Inferior parietal cortex (tissue), 1 donor: Measurements from ENCODE around the gene FRK.
"Not testable (repeated sequence)": the region's sequence is repeated elsewhere in the genome, so short reads cannot be mapped to it uniquely, and the experiment has no call there.

Experiments
- DNase-seq: peaks from one replicate; pipeline ENCODE4 v3.0.0-alpha.2; 2016; ENCODE audit errors: extremely low spot score

The FRK gene

DNA sequence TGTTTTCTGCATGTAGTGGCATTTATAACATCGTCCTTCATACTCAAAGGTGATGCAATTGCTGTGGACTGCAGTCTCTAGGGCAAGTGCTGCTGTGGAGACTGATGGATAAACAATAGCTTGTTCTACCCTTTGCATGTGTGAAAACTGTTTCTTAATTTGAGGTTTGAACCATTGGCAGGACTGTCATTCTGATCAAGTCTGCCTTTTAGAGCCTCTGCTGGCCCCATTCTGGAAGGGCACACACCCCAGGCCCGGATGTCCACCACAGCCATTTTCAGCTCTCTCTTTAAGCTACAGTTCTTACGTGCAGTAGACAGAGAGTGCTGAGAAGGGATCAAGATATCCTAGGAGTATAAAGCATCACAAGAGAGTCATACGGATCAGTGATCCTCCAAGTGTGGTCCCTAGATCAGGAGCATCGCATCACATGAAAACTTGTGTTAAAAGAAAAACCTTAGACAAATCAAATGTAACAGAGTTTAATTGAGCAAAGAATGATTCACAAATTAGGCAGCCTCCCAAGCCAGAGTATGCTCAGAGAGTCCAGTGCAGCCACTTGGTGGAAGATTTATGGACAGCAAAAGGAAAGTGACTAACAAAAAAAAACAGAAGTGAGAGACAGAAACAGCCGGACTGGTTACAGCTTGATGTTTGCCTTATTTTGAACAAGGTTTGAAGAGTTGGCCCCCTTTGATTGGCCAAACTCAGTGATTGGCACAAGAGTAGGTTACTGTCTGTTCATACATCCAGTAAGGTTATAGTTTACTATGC lies 52.0 kb downstream of the FRK start:
- peak; percentile 65 for DNase-seq

DNA sequence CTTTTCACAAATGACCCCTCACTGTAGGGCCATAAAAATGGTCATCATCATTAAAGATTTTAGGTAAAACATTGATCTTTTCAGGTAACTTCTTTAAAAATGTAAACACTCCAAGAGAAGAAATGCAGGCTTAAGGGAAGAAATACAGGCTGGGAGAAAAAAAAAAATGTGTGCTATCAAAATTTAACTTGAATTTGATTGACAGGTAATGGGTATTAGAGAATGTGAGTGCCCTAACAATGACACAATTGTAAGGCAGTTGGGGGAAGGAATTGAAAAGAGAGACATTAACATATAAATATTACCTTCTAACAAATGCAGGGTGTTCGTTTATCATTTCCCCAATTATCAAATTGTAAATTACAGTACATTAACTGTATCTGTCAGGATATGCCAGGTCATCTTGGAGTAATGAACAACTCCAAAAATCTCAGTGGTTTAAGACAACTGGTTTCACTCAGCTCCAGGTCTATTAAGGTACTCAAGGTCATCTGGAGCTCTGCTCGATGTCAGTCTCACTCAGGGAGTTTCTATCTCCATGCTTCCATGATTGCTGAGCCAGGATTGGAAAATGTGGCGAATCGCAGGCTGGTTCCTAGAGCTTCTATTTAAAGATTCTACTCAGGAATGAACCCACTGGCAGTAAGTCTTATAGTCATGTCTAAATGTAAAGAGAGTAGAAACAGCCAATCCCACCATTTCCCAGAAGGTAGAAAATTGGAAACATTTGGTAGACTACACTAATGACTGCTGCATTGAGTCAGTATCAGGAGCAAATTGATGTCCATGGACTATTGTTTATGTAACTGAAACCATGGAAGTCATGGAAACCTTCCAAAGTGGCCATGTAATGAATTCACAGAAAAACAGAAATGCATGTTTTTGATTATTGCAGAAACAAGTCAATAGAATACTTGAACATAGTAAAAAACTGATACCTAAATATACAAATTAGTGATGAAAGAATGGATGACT lies 55.6 kb downstream of the FRK start:
- no peak for DNase-seq

DNA sequence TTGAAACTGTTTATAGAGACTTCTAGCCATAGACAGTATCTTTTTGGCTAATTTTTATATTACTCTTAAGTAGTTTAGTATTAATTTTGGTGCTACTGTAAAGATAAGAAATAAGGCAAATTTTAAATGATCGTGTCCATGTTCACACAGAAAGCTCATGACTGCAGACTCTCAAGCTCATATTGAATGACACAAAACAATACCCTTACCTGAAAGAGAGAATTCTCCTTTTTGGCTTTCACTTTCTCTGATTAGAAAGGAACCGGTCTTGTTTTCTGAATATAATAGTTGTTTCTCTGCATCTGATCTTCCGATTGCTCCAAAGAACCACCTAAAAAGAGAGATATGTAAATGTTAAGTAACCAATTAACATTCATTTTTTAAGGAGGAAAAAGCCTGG lies 57.0 kb downstream of the FRK start:
- DNase-seq: no peak

DNA sequence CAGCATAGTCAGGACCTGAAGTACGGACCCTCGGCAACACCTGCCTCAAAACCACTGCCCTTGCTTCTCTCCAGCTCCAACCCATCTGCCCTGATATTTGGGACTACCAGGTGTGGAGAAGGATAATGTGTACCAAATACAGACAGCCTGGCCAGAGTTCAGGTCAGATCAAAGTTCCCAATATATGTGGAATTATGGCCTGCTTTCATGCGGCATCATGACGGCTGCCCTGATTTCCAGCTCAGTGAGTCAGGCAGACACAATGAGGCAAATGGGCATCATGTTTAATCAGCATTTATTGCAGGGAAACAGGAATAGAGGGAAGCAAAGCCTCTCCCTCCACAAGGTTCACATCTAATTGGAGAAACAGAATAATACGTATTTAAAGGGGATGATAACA lies 57.9 kb downstream of the FRK start:
- DNase-seq: no peak

DNA sequence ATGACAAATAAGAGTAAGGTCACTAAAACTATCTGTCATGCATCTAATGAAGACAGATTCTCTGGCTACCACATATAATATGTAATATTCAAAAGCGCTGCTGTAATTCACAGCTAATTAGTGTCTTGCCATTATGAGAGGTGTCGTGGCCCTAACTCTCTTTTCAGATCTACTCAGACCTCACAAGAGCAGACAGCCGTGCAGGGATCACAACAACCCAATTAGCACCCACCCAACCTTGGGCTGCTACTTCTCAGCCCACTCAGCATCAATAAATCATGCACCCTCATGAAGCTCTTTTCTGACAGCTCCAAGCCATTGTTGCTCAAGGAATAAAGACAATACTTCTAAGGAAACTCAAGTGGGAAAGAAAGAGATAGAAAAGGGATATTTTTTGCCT lies 61.5 kb downstream of the FRK start:
- no peak for DNase-seq

DNA sequence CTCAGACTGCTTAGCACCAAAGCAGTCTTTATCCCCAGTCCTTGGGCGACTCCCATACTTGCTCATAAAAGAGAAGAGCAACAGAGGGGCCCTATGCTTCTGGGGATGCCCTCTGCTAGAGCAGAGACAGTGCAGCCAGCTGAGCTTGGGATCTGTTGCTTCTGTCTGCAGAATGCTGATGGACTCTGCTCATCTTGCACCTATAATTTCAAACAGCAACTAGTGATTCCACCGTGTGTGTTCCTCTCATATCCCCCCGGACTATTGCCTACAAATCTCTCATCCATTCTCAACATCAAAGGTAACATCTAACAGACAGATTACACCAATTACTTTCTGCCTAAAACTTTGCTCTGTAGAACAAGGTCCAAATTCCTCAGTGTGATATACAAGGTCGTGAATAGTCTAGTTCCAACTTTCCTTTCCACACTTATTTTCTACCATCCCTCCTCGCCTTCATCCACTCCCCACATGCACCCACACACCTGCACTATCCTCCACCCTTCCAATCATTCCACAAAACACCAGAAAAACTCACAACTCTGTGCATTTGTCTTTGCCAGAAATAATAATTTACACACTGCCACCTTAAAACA lies 62.6 kb downstream of the FRK start:
- DNase-seq: no peak

DNA sequence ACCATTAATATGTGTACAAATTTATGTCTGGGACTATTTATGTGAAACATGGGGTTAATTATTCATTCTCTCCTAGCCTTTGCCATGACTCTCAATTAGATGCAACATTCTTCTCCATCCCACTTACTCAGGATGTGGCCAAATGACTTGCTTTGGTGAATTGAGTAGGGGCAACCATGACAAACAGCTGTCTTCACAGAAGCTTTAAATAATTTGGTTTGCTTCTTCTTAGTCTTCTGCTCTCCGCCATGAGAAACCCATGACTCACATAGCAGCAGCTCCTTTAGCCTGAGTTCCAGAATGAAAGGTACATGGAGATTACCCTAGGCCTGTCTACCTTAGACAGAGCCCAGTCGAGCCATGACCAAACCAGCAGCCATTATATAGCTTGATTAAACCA lies 74.7 kb downstream of the FRK start:
- DNase-seq: no peak

DNA sequence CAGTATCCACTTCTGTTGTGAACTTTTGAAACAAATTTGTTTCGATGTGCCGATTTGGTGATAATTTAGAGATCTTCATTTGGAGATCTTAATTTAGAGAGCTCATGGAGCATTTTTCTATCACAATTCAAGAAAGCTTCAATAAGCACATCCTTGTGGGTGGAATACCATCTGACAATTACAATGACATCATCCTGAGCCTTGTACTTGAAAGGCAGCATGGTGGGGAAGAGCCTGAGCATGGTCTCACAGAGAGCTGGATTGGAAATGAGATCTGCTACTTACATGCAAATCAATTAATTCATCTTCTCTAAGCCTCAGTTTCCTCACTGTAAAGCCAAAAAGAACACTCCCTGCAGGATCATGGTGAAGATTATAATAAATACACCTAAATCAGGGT lies 75.9 kb downstream of the FRK start:
- DNase-seq: no peak

DNA sequence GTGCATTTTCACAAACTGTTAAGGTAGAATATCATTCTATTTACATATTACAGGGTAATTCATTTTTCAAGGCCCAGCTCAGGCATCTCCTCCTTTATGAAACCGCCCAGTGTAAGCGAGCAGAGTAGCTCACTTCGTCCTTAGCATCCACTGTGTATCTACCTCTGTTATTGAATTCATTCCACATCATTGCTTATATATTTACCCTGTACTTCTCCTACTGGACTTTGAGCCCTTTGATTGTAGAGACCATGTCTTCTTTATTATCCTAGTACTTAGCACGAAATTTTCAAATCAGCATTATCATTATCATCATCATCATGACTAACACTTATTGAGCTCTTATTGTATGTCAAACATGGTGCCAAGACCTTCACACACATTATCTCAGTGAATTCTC lies 76.7 kb downstream of the FRK start:
- no peak for DNase-seq

DNA sequence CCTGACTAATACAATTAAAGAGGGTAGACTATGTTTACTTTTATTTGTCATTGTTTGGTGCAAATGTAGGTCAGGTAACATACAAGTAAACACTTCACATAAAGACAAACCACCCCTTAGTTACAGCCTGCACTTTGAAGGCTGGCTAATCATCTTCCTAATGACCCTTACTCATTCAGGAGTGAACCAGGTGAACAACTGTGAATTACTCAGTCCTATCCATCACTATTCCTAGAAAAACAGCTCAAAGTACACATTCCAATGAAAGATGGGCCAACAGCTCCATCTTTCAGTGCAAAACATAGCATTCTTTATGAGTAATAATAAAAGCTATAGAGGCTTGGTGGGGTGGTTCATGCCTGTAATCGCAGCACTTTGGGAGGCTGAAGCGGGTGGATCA lies 78.2 kb downstream of the FRK start:
- DNase-seq: no peak

DNA sequence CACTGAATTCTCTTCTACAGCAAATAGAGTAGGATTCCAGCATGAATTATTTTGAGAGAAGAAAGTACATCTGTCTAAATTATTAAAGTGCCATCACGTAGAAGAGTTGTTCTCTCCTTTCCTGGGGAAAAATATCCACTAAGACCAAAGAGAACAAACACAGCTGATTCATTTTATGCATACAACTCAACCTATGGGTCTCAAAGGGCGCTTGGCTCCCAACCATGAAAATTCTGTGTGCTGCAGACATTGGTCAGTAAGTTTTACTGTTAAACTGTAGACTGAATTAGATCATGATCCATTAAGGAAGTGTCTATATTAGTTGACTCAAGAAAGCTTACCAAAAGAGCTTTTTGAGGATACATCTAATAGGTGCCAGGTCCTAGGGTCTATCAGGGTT lies 83.5 kb downstream of the FRK start:
- DNase-seq: no peak

DNA sequence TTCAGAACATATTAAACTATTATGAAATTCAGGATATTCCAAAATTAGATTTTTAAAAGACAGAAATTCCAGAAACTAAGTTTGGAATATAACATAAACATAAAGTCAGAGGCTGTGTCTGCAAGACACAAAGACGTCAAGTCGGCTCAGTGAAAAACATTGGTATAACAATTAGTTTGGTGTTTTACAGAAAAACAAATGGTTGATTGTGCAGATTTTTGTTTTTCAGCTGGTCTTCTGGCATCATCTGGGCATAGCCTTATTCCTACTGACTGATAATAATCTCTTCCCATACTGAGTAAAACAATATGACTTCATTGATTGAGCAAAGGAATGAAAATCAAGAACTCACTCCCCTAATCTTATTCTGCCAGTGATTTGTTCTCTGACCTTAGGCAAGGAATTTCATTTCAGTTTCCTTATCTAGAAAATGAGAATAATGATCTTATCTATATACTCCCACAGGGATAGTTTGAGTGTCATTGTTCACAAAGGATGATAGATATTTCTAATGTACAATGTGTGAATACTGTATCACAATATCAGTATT lies 84.3 kb downstream of the FRK start:
- DNase-seq: peak; percentile 79

DNA sequence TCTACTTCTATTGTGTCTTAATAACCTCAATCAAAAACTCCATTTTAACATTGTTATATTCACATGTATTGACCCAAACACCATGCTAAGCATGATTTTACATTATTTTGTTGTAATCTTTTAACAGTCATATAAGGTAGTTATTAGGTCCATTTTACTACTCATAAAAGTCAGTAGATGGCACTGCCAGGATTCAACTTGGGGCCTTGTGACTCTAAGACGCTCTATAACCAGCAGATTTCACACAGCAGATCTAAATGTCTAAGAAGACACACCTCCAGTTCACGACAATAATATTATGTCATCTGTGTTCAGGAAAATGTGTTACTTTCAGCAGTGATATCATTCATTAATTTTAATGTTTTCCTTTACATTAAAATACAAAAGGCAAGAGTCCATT lies 88.0 kb downstream of the FRK start:
- no peak for DNase-seq

DNA sequence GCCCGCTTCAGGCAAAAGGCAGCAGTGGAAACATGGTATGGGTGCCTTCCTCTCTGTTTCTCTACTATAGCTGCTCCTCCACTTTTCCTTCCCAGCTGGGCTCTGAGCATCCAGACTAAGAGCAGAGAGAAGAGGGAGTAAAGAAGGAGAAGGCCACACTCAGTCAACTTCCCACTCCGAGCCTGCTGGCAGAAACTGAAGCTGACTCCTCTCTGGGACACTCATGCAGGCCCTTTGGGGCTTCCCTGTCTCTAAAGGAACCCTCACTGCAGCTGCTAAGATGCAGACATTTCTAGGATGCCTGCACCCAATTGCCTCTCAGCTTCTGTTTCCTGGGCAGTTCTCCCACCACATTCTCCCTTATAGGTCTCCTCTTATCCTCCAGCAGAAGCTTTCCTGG lies 88.9 kb downstream of the FRK start:
- DNase-seq: no peak

DNA sequence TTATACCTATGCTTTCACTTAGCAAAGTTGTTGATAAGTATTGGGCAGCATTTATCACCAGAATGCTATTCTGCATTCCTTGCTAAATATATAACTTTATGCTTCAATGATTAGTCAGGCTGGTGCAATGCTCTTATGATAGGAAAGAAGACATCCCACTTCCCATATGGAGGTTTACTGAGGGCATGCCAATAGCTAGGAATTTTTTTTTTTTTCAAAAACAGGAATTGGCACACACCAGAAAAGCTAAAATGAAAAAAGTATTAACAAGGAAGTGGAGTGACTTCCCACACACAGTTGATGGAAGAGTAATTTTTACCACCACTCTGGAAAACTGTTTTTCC lies 90.8 kb downstream of the FRK start:
- DNase-seq: no peak

DNA sequence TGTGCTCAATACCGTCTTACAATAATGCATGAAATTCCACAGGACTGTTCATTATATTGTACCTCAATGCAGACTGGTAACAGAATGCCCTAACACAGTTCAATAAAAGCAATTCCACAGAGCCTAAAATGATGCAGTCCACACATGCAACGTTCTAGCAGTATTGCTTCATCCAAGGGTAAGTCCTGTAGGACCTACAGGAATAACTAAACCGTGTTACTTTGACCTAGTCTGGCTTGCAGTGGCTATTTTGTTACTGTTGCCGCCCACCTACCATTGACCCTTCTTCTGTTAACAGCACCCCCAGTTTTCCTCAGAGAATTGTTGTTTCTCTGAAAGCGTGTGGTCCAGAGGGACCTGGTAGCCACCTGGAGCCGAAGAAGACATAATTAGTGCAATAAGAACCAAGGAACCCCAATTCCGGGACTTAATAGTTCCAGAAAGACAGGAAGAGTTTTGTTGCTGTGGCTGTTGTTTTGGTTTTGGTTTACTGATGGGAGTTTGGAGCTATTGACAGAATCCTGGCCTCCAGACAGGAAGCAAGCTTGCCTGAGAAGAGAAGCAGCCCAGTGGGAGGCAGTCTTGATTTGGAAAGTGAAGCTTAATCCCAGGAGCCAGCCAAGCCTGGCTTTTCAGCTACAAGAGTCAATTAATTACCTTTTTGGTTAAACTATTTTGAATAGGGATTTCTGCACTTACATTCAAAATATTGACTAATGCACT lies 91.3 kb downstream of the FRK start:
- no peak for DNase-seq

DNA sequence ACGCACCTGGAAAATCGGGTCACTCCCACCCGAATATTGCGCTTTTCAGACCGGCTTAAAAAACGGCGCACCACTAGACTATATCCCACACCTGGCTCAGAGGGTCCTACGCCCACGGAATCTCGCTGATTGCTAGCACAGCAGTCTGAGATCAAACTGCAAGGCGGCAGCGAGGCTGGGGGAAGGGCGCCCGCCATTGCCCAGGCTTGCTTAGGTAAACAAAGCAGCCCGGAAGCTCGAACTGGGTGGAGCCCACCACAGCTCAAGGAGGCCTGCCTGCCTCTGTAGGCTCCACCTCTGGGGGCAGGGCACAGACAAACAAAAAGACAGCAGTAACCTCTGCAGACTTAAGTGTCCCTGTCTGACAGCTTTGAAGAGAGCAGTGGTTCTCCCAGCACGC lies 100.4 kb downstream of the FRK start:
- DNase-seq: not testable (repeated sequence)

DNA sequence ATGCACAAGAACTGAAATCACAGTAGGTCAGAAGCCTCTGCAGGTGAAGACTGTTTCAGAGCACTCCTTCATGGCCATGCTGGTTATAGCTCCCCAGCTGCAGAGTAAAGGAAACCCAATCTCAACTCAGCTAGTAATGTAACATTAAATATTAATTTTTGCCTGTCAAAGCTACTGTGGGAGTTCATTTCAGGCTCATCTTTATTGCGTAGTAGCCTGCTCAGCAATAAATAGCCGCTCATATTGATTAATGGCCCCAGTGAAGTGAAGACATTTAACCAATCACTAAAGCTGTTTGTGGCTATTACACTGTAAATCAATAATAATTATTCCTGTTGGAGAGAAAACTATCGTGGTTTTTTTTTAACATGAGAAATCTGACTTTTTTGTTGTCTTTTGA lies 101.7 kb downstream of the FRK start:
- DNase-seq: no peak

DNA sequence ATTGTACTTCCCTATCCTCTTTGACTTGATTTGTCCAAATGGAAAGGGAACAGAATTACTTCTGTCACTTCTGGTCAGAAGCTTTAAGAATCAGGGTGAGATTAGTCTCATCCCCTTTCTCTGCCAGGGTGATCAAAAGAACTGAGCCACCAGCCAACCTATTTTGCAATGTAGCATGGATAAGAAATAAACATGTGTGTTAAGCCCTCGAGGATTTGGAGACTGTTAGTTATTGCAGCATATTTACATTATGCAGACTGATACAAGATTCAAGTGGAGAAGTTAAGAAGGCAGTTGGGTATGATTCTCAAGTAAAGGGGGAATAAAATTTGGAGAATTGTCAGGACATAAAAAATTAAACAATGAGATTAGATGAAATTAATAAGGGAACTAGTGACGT lies 106.0 kb downstream of the FRK start:
- no peak for DNase-seq

DNA sequence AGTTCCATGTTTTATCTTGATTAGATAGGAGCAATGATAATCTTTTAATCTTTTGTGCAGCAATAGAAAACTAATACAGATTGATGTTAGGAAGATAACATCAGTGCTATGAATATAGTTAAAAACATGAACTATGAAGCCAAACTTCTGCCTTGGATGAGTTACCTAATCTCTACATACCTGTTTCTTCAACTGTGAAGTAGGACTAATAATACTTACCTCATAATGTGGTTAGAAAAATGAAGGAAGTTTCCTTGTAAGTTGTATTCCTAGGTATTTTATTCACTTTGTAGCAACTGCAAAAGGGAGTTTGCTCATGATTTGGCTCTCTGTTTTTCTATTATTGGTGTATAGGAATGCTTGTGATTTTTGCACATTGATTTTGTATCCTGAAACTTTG lies 111.9 kb downstream of the FRK start:
- DNase-seq: no peak

DNA sequence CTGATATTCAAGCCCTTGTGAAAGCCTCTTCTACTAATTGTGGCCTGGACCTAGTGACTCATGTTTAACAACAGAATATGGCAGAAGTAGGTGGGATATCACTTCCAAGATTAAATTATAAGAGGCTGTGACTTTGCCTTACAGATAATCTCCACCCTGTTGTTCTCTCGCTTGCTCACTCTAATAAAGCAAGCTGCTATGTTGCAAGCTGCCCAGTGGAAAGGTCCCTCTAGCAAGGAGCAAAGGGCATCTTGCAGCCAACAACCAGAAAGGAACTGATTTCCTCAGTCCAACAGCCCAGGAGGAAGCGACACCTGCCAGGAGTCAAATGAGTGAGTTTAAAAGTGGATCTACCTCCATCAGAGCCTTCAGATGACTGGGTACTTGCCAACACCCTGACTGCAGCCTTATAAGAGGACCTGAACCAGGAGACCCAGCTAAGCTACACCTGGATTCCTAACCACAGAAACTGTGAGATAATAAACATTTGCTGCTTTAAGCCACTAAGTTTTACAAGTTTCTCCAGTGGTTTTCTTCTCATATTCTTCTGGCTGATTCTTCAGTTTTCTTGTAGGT lies 112.6 kb downstream of the FRK start:
- DNase-seq: no peak
